Kidney epithelial cell (primary cell): ENCODE data around the gene PLA2G12B. TPM values are rescaled to one million over a fixed set of nuclear protein-coding genes. Genes with fewer than 3 reads are reported as not detected.
"Not testable (repeated sequence)": the region's sequence is repeated elsewhere in the genome, so short reads cannot be mapped to it uniquely, and the experiment has no call there.

Experiments used
- DNase-seq: peaks from one replicate; pipeline ENCODE4 v3.0.0-alpha.2; 2010; ENCODE audit warnings: low read depth
- H3K27me3 ChIP-seq: 2 replicates; pipeline ENCODE4 v1.6.0; 2011; ENCODE audit warnings: low read length; ENCODE audit not compliant: control insufficient read depth, insufficient read depth
- H3K36me3 ChIP-seq: 2 replicates; pipeline ENCODE4 v1.5.1; 2011; ENCODE audit warnings: low read length; ENCODE audit not compliant: control insufficient read depth, insufficient read depth
- H3K4me3 ChIP-seq: 2 replicates; pipeline ENCODE4 v1.5.1; 2011; ENCODE audit warnings: low read depth, mild to moderate bottlenecking, control low read depth, low read length
- CTCF ChIP-seq: IDR thresholded peaks from 2 replicates; pipeline ENCODE4 v1.5.1; 2011; ENCODE audit warnings: mild to moderate bottlenecking, moderate library complexity, low read length, control low read depth, inconsistent platforms; ENCODE audit not compliant: insufficient read depth, poor library complexity, severe bottlenecking
- total RNA-seq: library from RNA; depleted of rRNA; stranded (reverse); fragments of >200 nt; gene quantifications from 2 replicates; pipeline ENCODE4 v1.2.3, GENCODE V29; 2015

PLA2G12B gene
- total RNA-seq, 1 donor from 2014 or later: not detected

- DNase-seq: no peak
- Histone ChIP-seq H3K4me3 (no peak overlapping the region), H3K27me3 (no peaks in the 10 kb centered on the region), H3K36me3 (no peaks in the 10 kb centered on the region)
- no peak for TF ChIP-seq CTCF
Observed at GRCh38 chr10:72918352-72918751, 36.3 kb downstream of the PLA2G12B start.

- H3K4me3 ChIP-seq: not testable (repeated sequence)
Observed at GRCh38 chr10:72917803-72918332, 36.7 kb downstream of the PLA2G12B start.

GRCh38 chr10:72917201-72917600, 37.4 kb downstream of the PLA2G12B start:
- not testable (repeated sequence) for H3K4me3 ChIP-seq, DNase-seq, H3K27me3 ChIP-seq, H3K36me3 ChIP-seq

More at GRCh38 chr10:72917803-72918332, 36.7 kb downstream of the PLA2G12B start:
- not testable (repeated sequence) for H3K36me3 ChIP-seq, DNase-seq, H3K27me3 ChIP-seq

GRCh38 chr10:72913287-72913686, 41.3 kb downstream of the PLA2G12B start:
- no peaks in the 10 kb centered on the region for H3K27me3 ChIP-seq
- H3K4me3 ChIP-seq: no peak overlapping the region
- H3K36me3 ChIP-seq: no peaks in the 10 kb centered on the region
- no peak for TF ChIP-seq CTCF
- DNase-seq: no peak

GRCh38 chr10:72912736-72913135, 41.9 kb downstream of the PLA2G12B start:
- no peak for DNase-seq
- no peaks in the 10 kb centered on the region for H3K27me3 ChIP-seq
- TF ChIP-seq CTCF: no peak
- no peak overlapping the region for H3K4me3 ChIP-seq
- no peaks in the 10 kb centered on the region for H3K36me3 ChIP-seq

- no peak for DNase-seq
- TF ChIP-seq CTCF: no peak
- H3K36me3 ChIP-seq: no peaks in the 10 kb centered on the region
- H3K4me3 ChIP-seq: no peak overlapping the region
- H3K27me3 ChIP-seq: no peaks in the 10 kb centered on the region
Observed at GRCh38 chr10:72911758-72912157, 42.8 kb downstream of the PLA2G12B start.

GRCh38 chr10:72910705-72911104, 43.9 kb downstream of the PLA2G12B start:
- no peak for TF ChIP-seq CTCF
- Histone ChIP-seq H3K27me3 (no peaks in the 10 kb centered on the region), H3K4me3 (no peak overlapping the region), H3K36me3 (no peaks in the 10 kb centered on the region)
- no peak for DNase-seq
